Activated T-cell treated with anti-CD3 and anti-CD28 coated beads for 48 hours (primary cell): ENCODE results near the gene SYNRG.
"Not testable (repeated sequence)": the region's sequence is repeated elsewhere in the genome, so short reads cannot be mapped to it uniquely, and the experiment has no call there.

ENCODE experiments used
- DNase-seq: peaks from one replicate; pipeline ENCODE4 v3.0.0-alpha.2; 2020; ENCODE audit warnings: low read depth

Gene SYNRG, protein sequence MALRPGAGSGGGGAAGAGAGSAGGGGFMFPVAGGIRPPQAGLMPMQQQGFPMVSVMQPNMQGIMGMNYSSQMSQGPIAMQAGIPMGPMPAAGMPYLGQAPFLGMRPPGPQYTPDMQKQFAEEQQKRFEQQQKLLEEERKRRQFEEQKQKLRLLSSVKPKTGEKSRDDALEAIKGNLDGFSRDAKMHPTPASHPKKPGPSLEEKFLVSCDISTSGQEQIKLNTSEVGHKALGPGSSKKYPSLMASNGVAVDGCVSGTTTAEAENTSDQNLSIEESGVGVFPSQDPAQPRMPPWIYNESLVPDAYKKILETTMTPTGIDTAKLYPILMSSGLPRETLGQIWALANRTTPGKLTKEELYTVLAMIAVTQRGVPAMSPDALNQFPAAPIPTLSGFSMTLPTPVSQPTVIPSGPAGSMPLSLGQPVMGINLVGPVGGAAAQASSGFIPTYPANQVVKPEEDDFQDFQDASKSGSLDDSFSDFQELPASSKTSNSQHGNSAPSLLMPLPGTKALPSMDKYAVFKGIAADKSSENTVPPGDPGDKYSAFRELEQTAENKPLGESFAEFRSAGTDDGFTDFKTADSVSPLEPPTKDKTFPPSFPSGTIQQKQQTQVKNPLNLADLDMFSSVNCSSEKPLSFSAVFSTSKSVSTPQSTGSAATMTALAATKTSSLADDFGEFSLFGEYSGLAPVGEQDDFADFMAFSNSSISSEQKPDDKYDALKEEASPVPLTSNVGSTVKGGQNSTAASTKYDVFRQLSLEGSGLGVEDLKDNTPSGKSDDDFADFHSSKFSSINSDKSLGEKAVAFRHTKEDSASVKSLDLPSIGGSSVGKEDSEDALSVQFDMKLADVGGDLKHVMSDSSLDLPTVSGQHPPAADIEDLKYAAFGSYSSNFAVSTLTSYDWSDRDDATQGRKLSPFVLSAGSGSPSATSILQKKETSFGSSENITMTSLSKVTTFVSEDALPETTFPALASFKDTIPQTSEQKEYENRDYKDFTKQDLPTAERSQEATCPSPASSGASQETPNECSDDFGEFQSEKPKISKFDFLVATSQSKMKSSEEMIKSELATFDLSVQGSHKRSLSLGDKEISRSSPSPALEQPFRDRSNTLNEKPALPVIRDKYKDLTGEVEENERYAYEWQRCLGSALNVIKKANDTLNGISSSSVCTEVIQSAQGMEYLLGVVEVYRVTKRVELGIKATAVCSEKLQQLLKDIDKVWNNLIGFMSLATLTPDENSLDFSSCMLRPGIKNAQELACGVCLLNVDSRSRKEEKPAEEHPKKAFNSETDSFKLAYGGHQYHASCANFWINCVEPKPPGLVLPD (N-terminal part only)

DNA sequence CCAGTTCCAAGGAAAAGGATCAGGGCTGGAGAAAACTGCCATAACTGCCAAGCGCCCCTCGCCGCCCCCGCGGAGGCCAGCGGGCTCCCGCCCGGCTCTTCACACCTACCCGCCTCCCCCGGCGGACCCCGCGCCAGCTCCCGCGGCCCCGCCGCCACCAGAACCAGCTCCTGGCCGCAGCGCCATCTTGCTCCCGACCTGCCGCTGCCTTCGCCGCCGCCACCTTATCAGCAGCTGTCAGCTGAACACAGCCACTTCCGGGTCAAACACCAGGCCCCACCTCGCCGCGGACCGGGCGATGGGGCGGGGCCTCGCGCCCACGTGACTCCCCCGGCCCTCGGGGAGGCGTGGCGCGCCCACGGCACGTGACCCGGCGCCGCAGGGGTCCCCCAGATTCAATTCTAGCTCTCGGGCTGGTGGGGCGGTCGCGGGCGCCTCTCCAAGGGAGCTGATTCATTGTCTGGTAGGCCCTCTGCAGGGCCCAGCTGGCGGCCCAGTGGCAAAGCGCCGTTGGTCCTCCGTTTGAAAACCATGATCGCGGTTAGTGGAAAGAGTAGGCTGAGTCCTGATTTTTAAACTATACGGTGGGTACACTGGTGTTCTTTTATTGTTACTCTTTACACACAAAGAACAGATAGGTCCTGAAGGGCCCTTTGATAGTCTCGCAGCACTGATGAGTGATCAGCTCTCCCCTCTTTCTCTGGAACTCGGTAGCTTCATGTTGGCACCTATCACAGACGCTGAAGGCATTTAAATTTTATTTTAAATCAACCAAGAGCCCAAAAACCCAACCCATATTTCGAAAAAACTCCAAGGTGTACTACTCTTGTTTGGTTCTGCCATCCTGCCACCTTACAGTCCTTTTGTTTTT, at the start of gene SYNRG:
TSS of gene SYNRG (minus strand) at position 249 of the 871 bp plus-strand sequence. CDS start at position 186, 63 bp downstream.
- peak; percentile 97 for DNase-seq

DNA sequence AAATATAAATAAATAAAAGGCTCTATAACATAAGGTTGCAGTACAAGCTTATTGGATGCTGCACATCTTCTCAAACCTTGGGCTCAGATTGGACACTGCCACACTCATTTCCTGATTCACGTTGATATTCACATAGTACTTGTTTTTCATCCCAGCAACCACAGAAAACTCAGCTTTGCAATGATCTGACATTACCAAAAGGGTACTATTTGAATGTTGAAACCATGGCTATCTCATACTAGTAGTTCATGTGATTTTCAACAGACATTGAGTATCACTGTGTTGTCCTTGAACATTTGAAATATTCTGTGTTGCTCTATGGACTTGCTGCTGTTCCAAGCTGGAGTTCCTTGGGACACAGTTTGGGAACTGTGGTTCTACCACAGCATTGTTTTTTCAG, 48.0 kb upstream of the SYNRG start:
- no peak for DNase-seq

DNA sequence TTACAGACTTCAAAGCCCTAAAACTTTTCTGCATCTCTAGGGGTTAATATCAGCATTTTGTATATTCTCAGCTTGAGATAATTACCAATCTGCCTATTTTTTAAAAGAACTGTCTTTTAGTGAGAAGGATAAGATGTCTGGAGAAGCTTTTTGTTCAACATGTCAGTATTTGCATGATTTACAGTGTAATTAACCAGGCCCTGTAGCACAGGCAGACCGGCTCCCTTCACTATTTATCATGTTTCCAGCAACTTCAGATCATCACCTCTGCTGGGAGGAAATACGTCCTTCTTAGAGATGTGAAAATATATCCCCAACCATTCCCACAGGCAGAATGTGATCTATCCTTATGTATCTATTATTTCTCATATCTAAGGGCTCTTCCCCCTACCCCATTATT, 42.6 kb upstream of the SYNRG start:
- DNase-seq, result no peak

DNA sequence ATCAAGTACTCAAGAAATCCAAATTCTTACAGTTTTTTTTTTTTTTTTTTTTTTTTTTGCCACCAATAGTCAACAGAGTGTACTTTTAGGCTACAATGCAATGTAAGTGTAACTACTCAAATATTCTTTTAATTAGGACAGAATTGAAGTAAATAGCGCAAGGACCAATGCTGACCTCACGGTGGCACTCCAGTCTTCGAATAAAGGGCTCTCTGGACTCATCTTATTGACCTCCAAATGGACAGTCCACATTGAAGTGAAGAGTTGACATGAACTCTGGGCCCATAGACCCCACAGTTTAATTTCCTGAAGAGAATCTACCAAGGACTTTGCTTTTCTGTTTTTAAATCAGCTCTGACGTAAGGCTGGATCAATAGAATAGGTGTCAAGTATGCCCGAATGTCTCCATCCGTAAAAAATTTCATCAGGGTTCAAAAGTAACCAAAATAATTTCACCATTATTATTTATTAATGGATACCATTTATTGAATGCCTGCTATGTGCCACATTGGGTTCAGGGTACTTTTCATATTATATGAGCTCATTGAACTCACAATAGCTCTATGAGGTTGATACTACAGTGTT, 41.3 kb upstream of the SYNRG start:
- DNase-seq, result no peak

DNA sequence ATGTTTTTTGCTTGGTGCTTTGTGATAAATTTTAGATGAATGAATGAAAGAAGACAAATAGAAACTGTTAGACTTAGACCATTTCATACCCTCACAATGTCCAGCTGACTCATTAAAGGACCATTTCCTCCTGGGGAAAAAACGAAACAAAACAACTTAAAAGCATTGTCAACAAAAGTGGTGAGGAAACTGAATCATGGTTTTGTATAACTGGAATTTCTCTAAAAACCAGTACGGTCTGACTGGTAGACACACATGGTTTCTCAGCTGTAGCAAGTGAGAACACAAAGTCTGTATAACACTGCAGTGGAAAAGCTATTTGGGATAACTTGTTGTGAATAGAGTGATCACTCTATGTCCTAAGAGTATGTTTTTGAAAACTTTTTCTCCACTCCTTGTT, 39.3 kb upstream of the SYNRG start:
- no peak for DNase-seq

DNA sequence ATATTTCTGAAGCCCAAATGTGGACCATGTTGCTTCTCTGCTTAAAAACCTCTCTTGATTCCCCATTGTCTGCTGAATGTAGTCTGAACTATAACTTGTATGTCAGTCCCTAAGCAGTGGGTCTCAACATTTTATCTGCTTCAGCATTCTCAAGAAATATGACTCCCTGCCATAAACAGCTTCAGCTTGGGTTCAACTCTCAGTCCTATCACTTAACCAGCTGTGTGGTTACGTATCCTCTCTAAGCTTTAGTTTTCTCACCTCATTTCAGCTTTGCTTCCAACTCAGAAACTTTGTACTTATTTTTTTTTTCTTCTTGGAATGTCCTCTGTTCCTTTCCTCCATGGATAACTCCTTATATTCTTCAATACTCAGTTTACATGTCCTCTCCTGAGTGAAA, 38.6 kb upstream of the SYNRG start:
- DNase-seq, result no peak

DNA sequence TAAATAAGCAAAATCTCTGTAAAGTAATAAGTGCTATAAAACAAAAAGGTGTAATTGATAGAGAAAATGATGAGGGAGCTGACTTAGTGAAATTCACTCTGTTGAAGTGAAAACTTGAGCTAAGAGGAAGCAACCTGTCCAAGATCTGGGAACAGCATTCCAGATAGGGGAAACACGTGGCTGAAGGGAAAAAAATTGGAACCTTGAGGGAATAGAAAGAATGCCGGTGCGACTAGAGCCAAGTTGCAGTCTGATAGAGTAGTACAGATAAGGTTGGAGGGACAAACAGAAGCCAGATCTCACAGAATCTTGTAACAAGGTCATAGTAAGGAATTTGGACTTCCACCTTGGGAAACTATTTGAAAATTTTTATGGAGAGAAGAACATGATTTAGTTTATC, 34.7 kb upstream of the SYNRG start:
- DNase-seq, result no peak

DNA sequence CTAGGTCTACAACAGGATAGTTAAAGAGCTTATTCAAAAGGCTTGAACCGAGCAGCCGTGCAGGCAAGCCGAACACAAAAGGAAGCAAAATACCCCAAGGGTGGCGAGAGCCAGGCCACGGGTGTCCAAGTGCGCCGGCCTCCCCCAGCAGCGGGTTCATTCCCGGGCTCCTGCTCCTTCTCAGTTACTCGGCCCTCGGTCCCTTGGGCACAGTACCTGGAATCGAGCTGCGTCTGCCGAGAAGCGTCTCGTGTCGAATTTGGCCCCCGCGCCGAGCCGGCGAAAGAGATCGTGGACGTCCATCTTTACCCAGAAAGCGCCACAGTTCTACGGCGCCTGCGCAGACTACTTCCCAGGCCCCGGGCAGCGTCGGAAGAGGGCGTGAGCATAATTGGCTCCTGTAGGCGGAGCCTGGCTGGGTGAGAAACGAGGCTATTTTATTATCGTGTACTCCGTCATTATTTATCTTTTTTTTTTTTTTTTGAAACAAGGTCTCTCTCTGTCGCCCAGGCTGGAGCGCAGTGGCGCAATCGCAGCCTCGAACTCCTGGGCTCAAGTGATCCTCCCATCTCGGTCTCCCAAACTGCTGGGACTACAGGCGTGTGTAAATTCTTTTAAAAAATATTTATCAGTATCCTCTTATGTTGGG, 34.0 kb upstream of the SYNRG start, which contains the start of gene DDX52:
TSS of gene DDX52 (minus strand) at position 329 of the 649 bp plus-strand sequence. CDS start at position 303, 26 bp downstream.
- DNase-seq, result peak; percentile 80

DNA sequence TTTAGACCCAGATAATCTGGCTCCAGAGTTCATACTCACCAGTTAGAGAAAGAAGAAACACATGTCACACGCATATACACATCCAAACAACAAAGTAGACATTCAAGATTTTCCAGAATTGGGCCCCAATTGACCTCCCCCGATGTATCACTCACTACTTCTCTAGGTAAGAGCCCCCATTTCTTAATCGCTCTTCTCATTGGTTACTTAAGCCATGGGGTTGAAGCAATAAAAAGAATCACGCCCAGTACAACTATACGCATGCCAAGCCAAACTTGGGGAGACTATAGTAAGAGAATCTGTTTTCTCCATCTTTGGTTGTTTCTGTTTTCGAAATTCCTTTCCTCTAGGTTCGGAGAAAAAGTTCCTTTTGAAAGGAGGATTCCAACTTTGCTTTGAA, 33.5 kb upstream of the SYNRG start:
- no peak for DNase-seq

DNA sequence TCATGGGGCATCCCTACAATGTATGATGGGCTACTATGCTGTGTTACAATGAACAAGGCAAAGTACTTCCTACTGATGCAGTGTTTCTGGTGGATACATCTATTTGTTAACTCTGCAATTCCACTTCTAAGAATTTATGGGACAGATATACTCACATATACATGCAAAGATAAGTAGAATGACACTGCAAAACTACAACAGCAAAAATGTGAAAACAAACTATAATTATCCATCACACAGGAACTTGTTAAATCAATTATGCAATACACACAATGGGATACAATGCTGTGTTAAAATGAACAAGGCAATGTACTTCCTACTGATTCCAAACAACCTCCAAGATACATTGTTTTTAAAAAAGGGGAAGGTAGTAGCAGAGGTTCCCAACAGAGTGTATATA, 30.8 kb upstream of the SYNRG start:
- no peak for DNase-seq

DNA sequence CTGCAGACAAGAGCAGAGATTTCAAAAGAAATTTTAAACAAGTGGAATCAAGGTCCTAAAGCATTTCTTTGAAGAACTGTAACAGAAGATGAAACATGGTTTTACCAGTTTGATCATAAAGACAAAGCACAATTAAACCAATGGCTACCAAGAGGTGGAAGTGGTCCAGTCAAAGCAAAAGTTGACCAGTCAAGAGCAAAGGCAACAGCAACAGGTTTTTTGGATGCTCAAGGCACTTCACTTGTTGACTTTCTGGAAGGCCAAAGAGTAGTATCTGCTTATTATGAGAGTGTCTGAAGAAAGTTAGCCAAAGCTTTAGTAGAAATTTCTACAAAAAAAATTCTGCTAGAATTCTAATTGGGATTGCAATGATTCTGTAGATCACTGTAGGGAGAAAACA, 28.7 kb upstream of the SYNRG start:
- no peak for DNase-seq

DNA sequence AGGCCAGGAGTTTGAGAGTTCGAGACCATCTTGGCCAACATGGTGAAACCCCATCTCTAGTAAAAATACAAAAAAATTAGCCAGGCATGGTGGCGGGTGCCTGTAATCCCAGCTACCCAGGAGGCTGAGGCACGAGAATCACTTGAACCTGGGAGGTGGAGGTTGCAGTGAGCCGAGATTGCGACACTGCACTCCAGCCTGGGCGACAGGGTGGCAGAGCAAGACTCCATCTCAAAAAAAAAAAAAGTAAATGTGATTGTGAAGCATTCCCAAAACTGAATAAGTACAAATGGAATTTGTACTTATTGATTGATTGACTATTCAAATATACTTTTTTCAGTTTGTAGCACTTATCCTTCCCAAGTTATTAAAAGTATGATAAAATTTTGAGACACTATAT, 7.2 kb upstream of the SYNRG start:
- not testable (repeated sequence) for DNase-seq

DNA sequence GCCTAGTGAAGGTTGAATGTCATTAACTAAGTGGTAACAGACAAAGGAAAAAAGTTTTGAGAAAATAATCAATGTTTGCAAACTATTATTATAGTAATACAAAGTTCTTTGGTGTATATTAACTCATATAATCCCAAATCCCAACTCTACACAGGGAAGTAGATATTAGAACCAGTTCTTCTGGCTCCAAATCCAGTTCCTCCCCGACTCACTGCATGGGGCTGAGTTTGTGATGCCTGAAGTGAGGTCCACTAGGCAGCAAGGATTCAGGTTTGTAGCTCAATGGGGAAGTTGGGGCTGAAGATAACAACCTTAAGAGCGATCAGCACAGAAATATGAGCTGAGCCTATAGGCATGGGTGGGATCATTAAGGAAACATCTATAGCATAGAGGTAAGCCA, 5.6 kb upstream of the SYNRG start:
- no peak for DNase-seq

DNA sequence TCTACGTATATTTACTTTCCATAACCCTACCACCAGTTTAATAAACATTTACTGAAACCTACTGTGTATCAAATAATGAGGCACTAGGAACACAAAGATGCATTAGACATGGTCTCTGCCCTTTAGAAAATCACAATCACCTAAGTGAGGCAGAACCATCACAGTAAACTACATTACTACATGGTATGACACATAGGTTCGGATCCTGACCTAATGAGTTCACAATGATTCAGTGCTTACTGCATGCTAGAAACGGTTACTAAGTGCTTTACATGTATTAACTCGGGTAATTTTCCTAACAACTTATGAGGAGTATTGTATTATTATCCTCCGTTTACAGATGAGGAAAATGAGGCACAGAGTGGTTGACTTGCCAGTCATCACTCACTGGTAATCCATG, 5.2 kb upstream of the SYNRG start:
- no peak for DNase-seq

DNA sequence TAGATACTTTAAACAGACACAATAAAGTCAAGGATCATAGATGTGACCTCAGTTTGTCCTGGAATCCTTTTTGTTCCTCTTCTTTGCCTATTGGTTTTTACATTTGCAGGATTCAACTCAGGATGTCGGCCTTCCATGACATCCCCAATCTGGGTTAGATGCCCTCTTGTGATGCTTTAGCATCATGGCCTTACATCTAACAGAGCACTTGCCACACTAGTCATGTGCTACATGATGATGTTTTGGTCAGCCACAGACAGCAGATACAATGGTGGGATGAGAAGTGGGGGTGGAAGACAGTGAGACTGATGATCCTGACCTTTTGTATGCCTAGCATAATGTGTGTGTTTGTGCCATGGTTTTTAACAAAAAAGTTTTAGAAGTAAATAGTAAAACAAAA, 1.8 kb upstream of the SYNRG start:
- no peak for DNase-seq

DNA sequence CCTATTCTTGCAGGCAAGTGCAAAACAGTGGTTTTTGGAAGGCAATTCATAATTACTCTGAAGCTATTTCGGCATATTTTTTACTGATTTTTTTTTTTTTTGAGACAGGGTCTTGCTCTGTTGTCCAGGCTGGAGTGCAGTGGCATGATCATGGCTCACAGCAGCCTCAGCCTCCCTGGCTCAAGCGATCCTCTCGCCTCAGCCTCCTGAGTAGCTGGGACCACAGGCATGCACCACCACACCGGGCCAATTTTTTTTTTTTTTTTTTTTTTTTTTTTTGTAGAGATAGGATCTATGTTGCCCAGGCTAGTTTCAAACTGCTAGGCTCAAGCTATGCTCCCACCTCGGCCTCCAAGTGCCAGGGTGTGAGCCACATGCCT, 813 bp upstream of the SYNRG start:
- not testable (repeated sequence) for DNase-seq

DNA sequence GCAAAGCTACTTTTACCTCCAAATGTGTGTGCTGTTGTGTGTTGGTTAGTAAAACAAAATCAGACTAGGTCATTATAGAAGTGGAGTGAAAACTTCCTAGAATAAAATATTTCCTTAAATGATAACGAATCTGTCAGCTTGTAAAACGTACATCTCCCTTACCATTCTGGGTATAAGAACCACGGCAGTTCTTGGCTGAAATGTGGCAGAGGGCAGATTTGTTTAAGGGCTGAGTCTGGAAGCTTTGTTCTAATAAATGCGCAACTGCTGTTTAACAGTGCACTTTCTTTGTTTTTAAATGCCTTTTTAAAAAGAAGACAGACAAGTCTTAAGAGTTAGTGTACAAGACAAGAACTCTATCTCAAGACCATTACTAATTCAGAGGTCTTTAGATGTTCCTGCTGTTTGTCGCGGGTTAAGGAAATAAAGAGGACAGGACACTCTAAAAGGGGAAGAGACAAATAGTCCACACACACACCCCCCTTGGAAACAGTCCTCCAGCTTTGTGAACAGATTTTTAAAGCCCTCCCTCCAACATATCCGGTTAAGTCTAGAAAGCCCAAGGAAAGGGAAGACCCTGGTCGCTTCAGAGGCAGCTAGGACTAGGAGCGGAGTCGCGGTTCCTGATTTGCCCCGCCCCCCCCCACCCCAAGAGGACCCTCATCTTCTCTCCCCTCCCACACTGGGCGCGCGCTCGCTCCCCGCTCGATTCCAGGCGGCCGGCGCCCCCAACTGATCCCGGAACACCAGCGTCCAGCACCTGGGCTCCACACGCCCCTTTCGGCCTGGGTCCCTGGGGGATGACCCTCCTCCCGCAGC, 658 bp downstream of the SYNRG start:
- no peak for DNase-seq

DNA sequence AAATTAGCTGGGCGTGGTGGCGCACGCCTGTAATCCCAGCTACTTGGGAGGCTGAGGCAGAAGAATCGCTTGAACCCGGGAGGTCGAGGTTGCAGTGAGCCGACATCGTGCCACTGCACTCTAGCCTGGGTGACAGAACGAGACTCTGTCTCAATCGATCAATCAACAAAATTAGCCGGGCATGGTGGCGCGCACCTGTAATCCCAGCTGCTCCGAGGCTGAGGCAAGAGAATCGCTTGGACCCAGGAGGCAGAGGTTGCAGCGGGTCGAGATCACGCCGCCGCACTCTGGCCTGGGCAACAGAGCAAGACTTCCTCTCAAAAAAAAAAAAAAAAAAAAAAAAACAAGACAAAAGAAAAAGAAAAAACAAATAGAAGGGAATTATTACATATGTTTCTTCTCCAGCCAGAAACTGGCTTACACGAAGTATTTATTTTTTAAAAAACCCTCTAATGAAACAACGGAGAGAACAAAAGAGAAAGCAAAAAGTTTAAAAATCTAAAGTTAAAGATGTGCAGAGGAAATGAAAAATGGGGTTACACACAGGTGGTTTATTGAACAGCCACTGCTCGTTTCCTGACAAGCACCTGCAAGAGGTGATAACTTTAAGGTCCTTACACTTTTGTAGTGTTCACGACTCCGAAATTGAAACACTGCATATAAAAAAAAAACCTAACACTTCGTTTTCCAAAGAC, 1.4 kb downstream of the SYNRG start:
- DNase-seq, result peak; percentile 7
